ENCODE data around the gene CCDC88B. TPM values are rescaled to one million over a fixed set of nuclear protein-coding genes. Genes with fewer than 3 reads are reported as not detected.
"Not testable (repeated sequence)": the region's sequence is repeated elsewhere in the genome, so short reads cannot be mapped to it uniquely, and the experiment has no call there.

Gene CCDC88B
- total and polyA plus RNA-seq, 2 donors (not counting 1 experiment from before 2014, with no cell fraction given) = 0.56 to 3.1 TPM

GRCh38 chr11:64314805-64315561 lies 25.0 kb upstream of the CCDC88B start:
- H3K4me3 ChIP-seq (replicated peaks in 1 of 4; ENCODE audit: control extremely low read depth in 1 of 4, insufficient read depth in 1 of 4, low read depth in 3 of 4, low read length in 4 of 4) = no peak overlapping the region
- no peak for DNase-seq (ENCODE audit: low read depth in 2 of 2)
- no peak overlapping the region for H3K27ac ChIP-seq (ENCODE audit: insufficient read depth, low read length)

DNA sequence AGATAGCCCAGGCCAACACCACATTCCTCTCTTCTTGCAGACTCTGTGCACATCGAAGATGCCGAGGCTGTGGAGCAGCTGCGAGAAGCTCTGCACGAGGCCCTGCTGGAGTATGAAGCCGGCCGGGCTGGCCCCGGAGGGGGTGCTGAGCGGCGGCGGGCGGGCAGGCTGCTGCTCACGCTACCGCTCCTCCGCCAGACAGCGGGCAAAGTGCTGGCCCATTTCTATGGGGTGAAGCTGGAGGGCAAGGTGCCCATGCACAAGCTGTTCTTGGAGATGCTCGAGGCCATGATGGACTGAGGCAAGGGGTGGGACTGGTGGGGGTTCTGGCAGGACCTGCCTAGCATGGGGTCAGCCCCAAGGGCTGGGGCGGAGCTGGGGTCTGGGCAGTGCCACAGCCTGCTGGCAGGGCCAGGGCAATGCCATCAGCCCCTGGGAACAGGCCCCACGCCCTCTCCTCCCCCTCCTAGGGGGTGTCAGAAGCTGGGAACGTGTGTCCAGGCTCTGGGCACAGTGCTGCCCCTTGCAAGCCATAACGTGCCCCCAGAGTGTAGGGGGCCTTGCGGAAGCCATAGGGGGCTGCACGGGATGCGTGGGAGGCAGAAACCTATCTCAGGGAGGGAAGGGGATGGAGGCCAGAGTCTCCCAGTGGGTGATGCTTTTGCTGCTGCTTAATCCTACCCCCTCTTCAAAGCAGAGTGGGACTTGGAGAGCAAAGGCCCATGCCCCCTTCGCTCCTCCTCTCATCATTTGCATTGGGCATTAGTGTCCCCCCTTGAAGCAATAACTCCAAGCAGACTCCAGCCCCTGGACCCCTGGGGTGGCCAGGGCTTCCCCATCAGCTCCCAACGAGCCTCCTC lies 24.1 kb upstream of the CCDC88B start:
- DNase-seq (ENCODE audit: low read depth in 2 of 2); H3K9ac ChIP-seq (ENCODE audit: insufficient read depth, low read length); H3K27ac ChIP-seq (ENCODE audit: insufficient read depth, low read length); H3K27me3 ChIP-seq (ENCODE audit: control insufficient read depth, insufficient read depth, low read length); H2AFZ ChIP-seq (ENCODE audit: low read length); H3K9me3 ChIP-seq (ENCODE audit: control insufficient read depth, insufficient read depth, low read depth, low read length); H4K20me1 ChIP-seq (ENCODE audit: control insufficient read depth, extremely low read depth, insufficient read depth, low read length); H3K4me1 ChIP-seq (ENCODE audit: control insufficient read depth, extremely low read depth, insufficient read depth, low read length); H3K4me2 ChIP-seq (ENCODE audit: extremely low read depth, insufficient read depth, low read length): not testable (repeated sequence)
- Histone ChIP-seq H3K79me2 (ENCODE audit: control insufficient read depth, insufficient read depth, low read length) (peaks cover 13% of the 10 kb centered on the region), H3K4me3 (replicated peaks in 1 of 4; ENCODE audit: control extremely low read depth in 1 of 4, insufficient read depth in 1 of 4, low read depth in 3 of 4, low read length in 4 of 4) (peak overlapping the region in 1 of 4 experiments; percentile 76), H3K36me3 (ENCODE audit: control insufficient read depth, insufficient read depth, low read length) (peaks cover 11% of the 10 kb centered on the region)

More at GRCh38 chr11:64314805-64315561, 25.0 kb upstream of the CCDC88B start:
- Histone ChIP-seq H3K79me2 (ENCODE audit: control insufficient read depth, insufficient read depth, low read length) (peaks cover 13% of the 10 kb centered on the region), H3K36me3 (ENCODE audit: control insufficient read depth, insufficient read depth, low read length) (peaks cover 11% of the 10 kb centered on the region), H3K27me3 (ENCODE audit: control insufficient read depth, insufficient read depth, low read length) (no peaks in the 10 kb centered on the region), H3K9ac (ENCODE audit: insufficient read depth, low read length) (no peak overlapping the region), H4K20me1 (ENCODE audit: control insufficient read depth, extremely low read depth, insufficient read depth, low read length) (no peaks in the 10 kb centered on the region), H3K9me3 (ENCODE audit: control insufficient read depth, insufficient read depth, low read depth, low read length) (no peaks in the 10 kb centered on the region), H3K4me2 (ENCODE audit: extremely low read depth, insufficient read depth, low read length) (no peak overlapping the region), H2AFZ (ENCODE audit: low read length) (no peak overlapping the region), H3K4me1 (ENCODE audit: control insufficient read depth, extremely low read depth, insufficient read depth, low read length) (no peaks in the 10 kb centered on the region)
- no peak for TF ChIP-seq EZH2 (IDR thresholded peaks at IDR 0.05; ENCODE audit: low read length, missing control alignments)
- TF ChIP-seq CTCF (conservative IDR thresholded peaks at IDR 0.05 in 1 of 2, IDR thresholded peaks at IDR 0.05 in 1 of 2; ENCODE audit: low read depth in 1 of 2, low read length in 2 of 2) = no peak

DNA sequence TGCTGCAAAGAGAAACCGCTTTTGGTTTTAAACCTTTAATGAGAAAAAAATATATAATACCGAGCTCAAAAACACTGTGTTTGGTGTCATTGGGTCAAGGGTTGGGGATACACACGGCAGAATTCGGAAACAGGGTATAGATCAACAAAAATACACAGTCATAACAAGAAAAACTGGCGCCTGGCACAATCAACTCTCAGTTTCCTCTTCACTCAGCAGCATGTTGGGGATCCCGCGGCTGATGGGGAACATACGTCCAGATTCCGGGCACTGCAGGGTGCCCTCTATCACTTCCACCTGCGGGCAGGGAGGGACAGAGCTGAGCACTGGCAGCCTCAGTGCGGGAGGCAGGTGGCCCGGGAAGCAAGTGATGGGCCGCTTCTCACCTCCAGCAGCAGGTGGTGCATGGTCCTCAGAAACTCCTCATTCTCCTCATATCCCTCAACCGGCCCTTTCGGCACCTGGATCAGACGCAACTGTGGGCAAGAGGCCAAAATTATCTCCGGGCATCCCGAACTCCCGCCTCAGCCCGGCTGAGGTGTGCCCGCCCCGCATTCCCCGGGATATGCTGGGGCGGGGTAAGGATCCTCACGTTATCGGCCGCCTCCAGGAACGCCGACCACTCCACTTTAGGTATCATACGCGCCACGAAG lies 23.2 kb upstream of the CCDC88B start:
- Histone ChIP-seq H3K27ac (ENCODE audit: insufficient read depth, low read length) (peak overlapping the region; percentile 97), H3K27me3 (ENCODE audit: control insufficient read depth, insufficient read depth, low read length) (no peaks in the 10 kb centered on the region), H3K4me1 (ENCODE audit: control insufficient read depth, extremely low read depth, insufficient read depth, low read length) (no peaks in the 10 kb centered on the region), H3K4me2 (ENCODE audit: extremely low read depth, insufficient read depth, low read length) (peak overlapping the region; percentile 44), H4K20me1 (ENCODE audit: control insufficient read depth, extremely low read depth, insufficient read depth, low read length) (no peaks in the 10 kb centered on the region), H3K9me3 (ENCODE audit: control insufficient read depth, insufficient read depth, low read depth, low read length) (no peaks in the 10 kb centered on the region), H2AFZ (ENCODE audit: low read length) (no peak overlapping the region), H3K79me2 (ENCODE audit: control insufficient read depth, insufficient read depth, low read length) (peaks cover 13% of the 10 kb centered on the region), H3K36me3 (ENCODE audit: control insufficient read depth, insufficient read depth, low read length) (peaks cover 11% of the 10 kb centered on the region), H3K9ac (ENCODE audit: insufficient read depth, low read length) (peak overlapping the region; percentile 92), H3K4me3 (replicated peaks in 1 of 4; ENCODE audit: control extremely low read depth in 1 of 4, insufficient read depth in 1 of 4, low read depth in 3 of 4, low read length in 4 of 4) (peak overlapping the region; percentile 73 to 97 (median 76))
- no peak for DNase-seq (ENCODE audit: low read depth in 2 of 2)
- TF ChIP-seq CTCF (conservative IDR thresholded peaks at IDR 0.05 in 1 of 2, IDR thresholded peaks at IDR 0.05 in 1 of 2; ENCODE audit: low read depth in 1 of 2, low read length in 2 of 2) = no peak
- no peak for TF ChIP-seq EZH2 (IDR thresholded peaks at IDR 0.05; ENCODE audit: low read length, missing control alignments)

Measured in fibroblast of lung (primary cell).